ENCODE data around the gene RXRA.

RXRA gene

GRCh38 chr9:134283692-134284265, 42.5 kb upstream of the RXRA start:
- DNase-seq (ENCODE audit: low read depth, low spot score): no peak
- ChIA-PET CTCF (no interaction called here), POLR2A (no interaction called here)
- H3K4me3 ChIP-seq (ENCODE audit: low read depth, low read length): no peak overlapping the region
- TF ChIP-seq CTCF (IDR thresholded peaks at IDR 0.05; ENCODE audit: insufficient read depth, low read length, missing control alignments): no peak

GRCh38 chr9:134284273-134284672, 42.0 kb upstream of the RXRA start:
- no peak for DNase-seq (ENCODE audit: low read depth, low spot score)
- H3K4me3 ChIP-seq (ENCODE audit: low read depth, low read length): no peak overlapping the region
- ChIA-PET CTCF (no interaction called here), POLR2A (no interaction called here)
- no peak for TF ChIP-seq CTCF (IDR thresholded peaks at IDR 0.05; ENCODE audit: insufficient read depth, low read length, missing control alignments)

GRCh38 chr9:134284741-134285140, 41.5 kb upstream of the RXRA start:
- no peak for DNase-seq (ENCODE audit: low read depth, low spot score)
- ChIA-PET CTCF (no interaction called here), POLR2A (no interaction called here)
- TF ChIP-seq CTCF (IDR thresholded peaks at IDR 0.05; ENCODE audit: insufficient read depth, low read length, missing control alignments): no peak
- no peak overlapping the region for H3K4me3 ChIP-seq (ENCODE audit: low read depth, low read length)

GRCh38 chr9:134285215-134285845, 40.9 kb upstream of the RXRA start:
- POLR2A ChIA-PET: no interaction called here
- CTCF ChIA-PET: no interaction called here
- no peak for TF ChIP-seq CTCF (IDR thresholded peaks at IDR 0.05; ENCODE audit: insufficient read depth, low read length, missing control alignments)

GRCh38 chr9:134286471-134287245, 39.6 kb upstream of the RXRA start:
- DNase-seq (ENCODE audit: low read depth, low spot score): no peak
- POLR2A ChIA-PET: no interaction called here
- TF ChIP-seq CTCF (IDR thresholded peaks at IDR 0.05; ENCODE audit: insufficient read depth, low read length, missing control alignments): no peak
- CTCF ChIA-PET: interaction anchor here (0.9 kb wide), 1 partner anchor 162 kb away, joined by 3 read pairs; no protein-coding TSS in a partner anchor
- no peak overlapping the region for H3K4me3 ChIP-seq (ENCODE audit: low read depth, low read length)

More at GRCh38 chr9:134285215-134285845, 40.9 kb upstream of the RXRA start:
- no peak for DNase-seq (ENCODE audit: low read depth, low spot score)
- H3K4me3 ChIP-seq (ENCODE audit: low read depth, low read length): no peak overlapping the region
